ES-I3 (cell line): ENCODE results near the gene AJUBA.
"Not testable (repeated sequence)": the region's sequence is repeated elsewhere in the genome, so short reads cannot be mapped to it uniquely, and the experiment has no call there.

Source experiments
- H3K36me3 ChIP-seq: 2 replicates; pipeline ENCODE4 v1.6.1; 2013; ENCODE audit warnings: mild to moderate bottlenecking, low read length, control low read depth, moderate library complexity; ENCODE audit not compliant: insufficient read depth
- H3K4me1 ChIP-seq: 2 replicates; pipeline ENCODE4 v1.6.1; 2013; ENCODE audit warnings: mild to moderate bottlenecking, control low read depth, low read length; ENCODE audit not compliant: insufficient read depth
- H3K9ac ChIP-seq: 2 replicates; pipeline ENCODE4 v1.6.1; 2013; ENCODE audit warnings: low read depth, mild to moderate bottlenecking, low read length, moderate library complexity
- H3K9me3 ChIP-seq: 2 replicates; pipeline ENCODE4 v1.6.1; 2013; ENCODE audit warnings: mild to moderate bottlenecking, low read length, moderate library complexity; ENCODE audit not compliant: control insufficient read depth, insufficient read depth

Gene AJUBA

GRCh38 chr14:22979748-22980392, 2.5 kb downstream of the AJUBA start:
- peaks cover 3% of the 10 kb centered on the region; the same call in 1 of the 2 replicates for H3K36me3 ChIP-seq
- peak overlapping the region; percentile 56; the same call in 1 of the 2 replicates for H3K9ac ChIP-seq
- peaks cover 38% of the 10 kb centered on the region for H3K4me1 ChIP-seq
- H3K9me3 ChIP-seq, result peaks cover 6% of the 10 kb centered on the region; the same call in 1 of the 2 replicates

- peak overlapping the region; percentile 56; the same call in 1 of the 2 replicates for H3K9ac ChIP-seq
- H3K36me3 ChIP-seq, result peaks cover 3% of the 10 kb centered on the region; the same call in 1 of the 2 replicates
- peaks cover 38% of the 10 kb centered on the region for H3K4me1 ChIP-seq
- H3K9me3 ChIP-seq, result no peaks in the 10 kb centered on the region
Observed at GRCh38 chr14:22978981-22979671, 3.2 kb downstream of the AJUBA start.

DNA sequence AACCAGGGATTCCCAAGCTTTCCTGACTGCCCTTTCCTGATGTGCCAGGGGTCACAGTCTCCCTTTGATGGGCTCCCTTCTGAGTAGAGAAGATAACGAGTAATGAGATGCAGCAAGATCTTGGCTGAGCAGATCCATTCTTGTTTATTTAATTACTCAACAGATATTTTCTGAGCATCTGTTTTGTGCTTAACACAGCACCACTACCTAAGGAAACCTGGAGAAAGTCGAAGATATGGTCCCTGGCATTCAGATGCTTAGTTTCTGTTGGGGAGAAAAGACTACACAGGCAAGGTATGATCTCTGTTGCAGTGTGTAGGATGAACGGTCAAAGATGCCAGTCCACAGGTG, 3.9 kb downstream of the AJUBA start:
- Histone ChIP-seq H3K36me3 (peaks cover 3% of the 10 kb centered on the region; the same call in 1 of the 2 replicates), H3K4me1 (peaks cover 38% of the 10 kb centered on the region), H3K9me3 (no peaks in the 10 kb centered on the region), H3K9ac (no peak overlapping the region)

DNA sequence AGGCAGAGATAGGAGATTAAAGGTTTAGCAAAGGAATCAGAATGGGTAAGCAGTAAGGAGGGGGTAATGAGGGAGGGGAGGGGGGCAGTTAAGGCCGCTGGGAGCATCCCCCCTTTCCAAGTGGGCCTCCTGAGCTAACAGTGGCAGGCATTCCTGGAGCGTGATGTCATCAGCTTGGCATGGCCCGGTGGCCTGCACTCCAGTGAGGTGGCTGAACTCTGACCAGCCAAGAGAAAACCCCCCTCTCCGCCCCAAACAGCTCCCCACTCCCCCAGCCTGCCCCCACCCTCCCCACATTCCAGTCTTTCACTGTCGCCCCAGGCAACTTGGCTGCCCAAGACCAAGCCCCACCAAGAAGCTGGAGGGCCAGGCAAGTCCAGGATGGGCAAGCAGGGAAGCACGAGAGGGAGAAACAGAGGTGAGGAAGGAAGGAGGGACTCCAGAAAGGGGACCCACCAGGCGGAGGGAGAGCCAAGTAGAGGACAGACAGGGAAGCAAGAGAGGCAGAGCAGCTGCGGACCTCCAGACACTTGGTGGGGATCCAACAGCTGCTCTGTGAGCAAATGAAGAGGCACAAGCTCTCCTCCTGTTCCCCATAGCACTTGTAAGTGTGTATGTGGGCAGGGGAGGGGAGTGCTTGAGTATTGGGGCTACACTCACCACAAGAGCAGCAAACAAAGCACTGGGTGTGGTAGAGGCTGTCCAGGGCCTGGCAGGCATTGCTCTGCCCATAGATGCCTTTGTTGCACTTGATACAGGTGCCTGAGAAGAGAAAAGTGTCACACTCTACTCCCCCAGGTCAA, 4.5 kb downstream of the AJUBA start:
- peaks cover 4% of the 10 kb centered on the region for H3K36me3 ChIP-seq
- 0 out of 2 replicates have a peak overlapping the region, but pooled peaks have one; percentile 4 for H3K9ac ChIP-seq
- H3K4me1 ChIP-seq, result peaks cover 38% of the 10 kb centered on the region
- no peaks in the 10 kb centered on the region for H3K9me3 ChIP-seq

GRCh38 chr14:22977434-22977683, 5.0 kb downstream of the AJUBA start:
- H3K9me3 ChIP-seq, result no peaks in the 10 kb centered on the region
- peaks cover 9% of the 10 kb centered on the region for H3K36me3 ChIP-seq
- peak overlapping the region; percentile 4; the same call in 1 of the 2 replicates for H3K9ac ChIP-seq
- H3K4me1 ChIP-seq, result peaks cover 38% of the 10 kb centered on the region

DNA sequence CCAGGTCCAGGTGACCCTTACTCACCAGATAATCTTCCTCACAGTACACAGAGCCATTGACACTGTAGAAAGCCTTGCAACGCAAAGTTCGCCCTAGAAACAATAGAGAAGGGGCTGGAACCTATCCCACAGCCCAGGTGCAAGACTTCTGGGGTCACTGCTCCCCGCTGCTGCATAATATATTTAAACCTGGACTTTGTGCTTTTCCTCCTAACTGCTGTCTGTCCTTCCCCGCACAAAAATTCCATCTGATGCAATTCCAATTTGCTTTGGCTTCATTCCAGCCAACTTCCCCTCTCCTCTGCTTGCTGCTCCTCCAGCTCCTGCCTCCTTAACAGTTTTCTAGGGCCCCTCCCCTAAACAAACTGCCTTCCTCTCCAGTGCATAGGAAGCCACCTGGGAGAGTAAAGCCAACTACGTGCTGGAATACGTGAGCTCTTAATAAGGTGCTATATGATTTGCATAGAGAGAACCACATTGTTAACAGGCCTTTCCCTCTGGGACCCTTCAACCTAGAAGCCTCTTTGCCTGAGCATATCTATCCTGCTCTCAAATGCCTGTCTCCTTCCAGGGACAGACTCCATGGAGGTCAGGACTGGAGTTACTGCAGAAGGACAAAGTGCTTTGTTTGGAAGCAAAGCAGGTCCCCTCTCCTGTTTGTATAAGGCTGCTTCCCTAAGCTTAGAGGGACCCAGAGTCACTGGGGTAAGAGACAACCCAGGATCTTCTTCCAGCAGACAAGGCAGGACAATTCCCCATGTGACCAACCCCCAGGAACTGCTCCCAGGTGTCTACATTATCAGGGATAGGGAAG, 5.5 kb downstream of the AJUBA start:
- Histone ChIP-seq H3K9me3 (no peaks in the 10 kb centered on the region), H3K4me1 (peaks cover 38% of the 10 kb centered on the region), H3K9ac (peak overlapping the region; percentile 21; the same call in 1 of the 2 replicates), H3K36me3 (peaks cover 11% of the 10 kb centered on the region)

GRCh38 chr14:22974530-22975313, 7.6 kb downstream of the AJUBA start:
- no peak overlapping the region for H3K9ac ChIP-seq
- H3K36me3 ChIP-seq, result peaks cover 8% of the 10 kb centered on the region
- no peaks in the 10 kb centered on the region for H3K9me3 ChIP-seq
- H3K4me1 ChIP-seq, result peaks cover 34% of the 10 kb centered on the region

DNA sequence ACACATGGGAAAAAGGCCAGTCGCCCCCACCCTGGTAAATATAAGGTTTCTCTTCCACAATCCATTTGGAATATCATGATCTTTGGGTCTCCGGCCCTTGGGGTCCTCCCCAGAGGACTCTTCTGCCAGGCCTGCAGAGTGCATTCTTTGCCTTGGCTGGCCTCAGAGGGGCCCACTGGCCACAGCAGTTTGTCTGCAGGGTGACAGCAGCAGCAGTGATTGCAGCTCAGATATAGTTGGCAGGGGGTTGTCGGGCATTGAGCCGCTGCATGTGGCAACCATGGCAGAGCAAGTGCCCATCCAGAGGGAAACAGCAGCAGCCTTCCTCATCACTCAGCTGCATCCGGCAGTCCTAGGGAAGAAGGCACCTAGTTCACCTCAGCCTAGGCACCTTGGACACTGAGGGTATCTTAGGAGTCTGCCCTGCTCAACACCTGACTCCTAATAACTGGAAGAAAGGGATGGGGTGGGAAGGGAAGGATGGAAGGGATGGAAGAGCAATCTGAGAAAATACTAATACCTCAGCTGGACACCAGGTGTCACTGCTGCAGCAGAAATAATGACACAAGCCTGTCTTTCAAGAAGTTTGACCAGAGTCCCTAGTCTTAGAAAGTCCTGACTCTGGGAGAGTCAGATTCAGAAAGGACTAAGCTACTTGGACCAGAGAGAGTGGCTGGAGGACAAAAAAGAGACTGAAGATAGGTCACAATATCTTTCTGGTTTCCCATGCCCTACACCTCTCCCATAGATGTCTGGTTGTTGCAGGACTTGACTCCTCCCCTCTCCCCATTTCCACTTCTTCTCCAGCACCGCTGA, 8.9 kb downstream of the AJUBA start:
- no peaks in the 10 kb centered on the region for H3K9me3 ChIP-seq
- peaks cover 8% of the 10 kb centered on the region for H3K36me3 ChIP-seq
- H3K9ac ChIP-seq, result no peak overlapping the region
- peaks cover 21% of the 10 kb centered on the region for H3K4me1 ChIP-seq

DNA sequence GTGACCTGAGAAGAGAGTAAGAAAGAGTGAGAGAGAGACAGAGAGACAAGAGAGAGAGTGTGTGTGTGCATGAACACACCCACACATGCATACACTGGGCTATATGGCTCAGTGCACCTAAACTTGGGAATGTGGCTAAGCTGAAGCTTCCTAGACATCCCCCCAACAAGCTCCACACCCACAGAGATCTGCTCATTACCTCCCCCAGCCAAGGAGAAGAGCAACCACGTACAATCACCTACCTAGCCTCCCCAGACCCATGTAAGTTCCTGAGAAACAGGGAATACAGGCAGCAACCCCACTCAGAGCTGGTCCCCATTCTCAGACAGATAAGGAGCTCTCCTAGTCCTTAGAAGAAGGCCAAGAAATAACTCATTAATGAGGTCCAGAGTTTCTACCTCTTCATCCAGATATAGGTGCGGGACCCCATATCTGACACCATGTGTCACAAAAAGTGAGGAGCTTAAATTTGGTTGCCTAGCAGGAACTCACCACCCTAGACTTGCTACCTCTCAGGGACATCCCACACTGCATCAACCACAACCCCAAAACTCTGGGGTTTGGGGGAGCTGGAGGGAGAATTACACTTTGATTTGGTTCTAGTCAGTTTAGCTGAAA, 9.9 kb downstream of the AJUBA start:
- Histone ChIP-seq H3K4me1 (peaks cover 14% of the 10 kb centered on the region), H3K36me3 (peaks cover 8% of the 10 kb centered on the region), H3K9ac (no peak overlapping the region), H3K9me3 (no peaks in the 10 kb centered on the region)

DNA sequence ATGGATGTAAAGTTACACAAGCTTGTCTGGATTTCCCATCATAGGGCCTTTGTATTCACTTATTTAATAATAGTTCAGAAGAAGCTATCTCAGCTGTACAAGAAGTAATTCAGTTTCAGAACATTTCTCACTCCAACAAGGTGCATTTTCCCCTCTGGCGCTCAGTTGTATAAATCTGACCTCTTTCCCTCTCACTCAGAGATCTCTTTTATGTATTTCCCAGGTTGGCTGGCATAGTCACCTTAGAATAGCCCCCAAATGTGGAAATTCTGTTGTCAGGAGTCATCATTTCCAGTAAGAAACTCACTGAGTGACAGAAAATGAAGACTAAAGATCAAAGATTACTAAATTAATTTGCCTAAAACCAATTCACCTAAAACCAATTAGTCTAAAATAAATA, 11.2 kb downstream of the AJUBA start:
- peaks cover 8% of the 10 kb centered on the region for H3K36me3 ChIP-seq

DNA sequence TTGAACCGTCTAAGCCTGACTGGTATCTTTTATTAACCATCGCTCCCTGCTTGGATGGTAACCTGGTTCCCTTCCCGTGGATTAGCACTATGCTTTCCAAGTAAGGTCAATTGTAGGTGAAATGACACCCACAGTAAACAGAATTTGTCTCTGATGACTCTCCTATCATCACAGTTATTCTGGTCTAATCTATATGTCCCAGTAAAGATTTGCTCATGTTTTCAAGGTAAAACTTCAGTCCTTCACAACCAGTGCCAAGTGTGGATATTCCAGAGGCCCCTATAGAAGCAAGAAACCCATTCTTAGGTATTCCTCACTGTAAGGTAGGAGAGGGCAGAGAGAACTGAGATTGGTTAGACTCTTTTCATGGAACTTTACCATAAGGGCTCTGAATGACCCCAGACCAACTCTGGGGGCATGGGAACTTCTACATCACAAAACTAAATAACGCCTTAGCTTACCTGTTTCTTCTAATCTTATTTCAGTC, 15.5 kb downstream of the AJUBA start:
- H3K9me3 ChIP-seq, result no peaks in the 10 kb centered on the region
- H3K36me3 ChIP-seq, result no peaks in the 10 kb centered on the region
- H3K9ac ChIP-seq, result no peak overlapping the region
- no peaks in the 10 kb centered on the region for H3K4me1 ChIP-seq

More for the DNA sequence above, 11.2 kb downstream of the AJUBA start:
- Histone ChIP-seq H3K4me1 (peaks cover 2% of the 10 kb centered on the region), H3K9ac (no peak overlapping the region), H3K9me3 (no peaks in the 10 kb centered on the region)

- H3K9me3 ChIP-seq, H3K4me1 ChIP-seq, H3K36me3 ChIP-seq, H3K9ac ChIP-seq: not testable (repeated sequence)
Observed at GRCh38 chr14:22965916-22966782, 16.2 kb downstream of the AJUBA start.
